ENCODE measurements around the gene THSD4.

GRCh38 chr15:71435552-71435951 is 320.3 kb downstream of the THSD4 start:
- TF ChIP-seq, protein P1, sequence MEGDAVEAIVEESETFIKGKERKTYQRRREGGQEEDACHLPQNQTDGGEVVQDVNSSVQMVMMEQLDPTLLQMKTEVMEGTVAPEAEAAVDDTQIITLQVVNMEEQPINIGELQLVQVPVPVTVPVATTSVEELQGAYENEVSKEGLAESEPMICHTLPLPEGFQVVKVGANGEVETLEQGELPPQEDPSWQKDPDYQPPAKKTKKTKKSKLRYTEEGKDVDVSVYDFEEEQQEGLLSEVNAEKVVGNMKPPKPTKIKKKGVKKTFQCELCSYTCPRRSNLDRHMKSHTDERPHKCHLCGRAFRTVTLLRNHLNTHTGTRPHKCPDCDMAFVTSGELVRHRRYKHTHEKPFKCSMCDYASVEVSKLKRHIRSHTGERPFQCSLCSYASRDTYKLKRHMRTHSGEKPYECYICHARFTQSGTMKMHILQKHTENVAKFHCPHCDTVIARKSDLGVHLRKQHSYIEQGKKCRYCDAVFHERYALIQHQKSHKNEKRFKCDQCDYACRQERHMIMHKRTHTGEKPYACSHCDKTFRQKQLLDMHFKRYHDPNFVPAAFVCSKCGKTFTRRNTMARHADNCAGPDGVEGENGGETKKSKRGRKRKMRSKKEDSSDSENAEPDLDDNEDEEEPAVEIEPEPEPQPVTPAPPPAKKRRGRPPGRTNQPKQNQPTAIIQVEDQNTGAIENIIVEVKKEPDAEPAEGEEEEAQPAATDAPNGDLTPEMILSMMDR (IDR thresholded peaks at IDR 0.05): no peak
- TF ChIP-seq EP300 (IDR thresholded peaks at IDR 0.05): no peak

Data from sigmoid colon (tissue), 4 donors.